Measurements from ENCODE around the gene PTPRM.
"Not testable (repeated sequence)": the region's sequence is repeated elsewhere in the genome, so short reads cannot be mapped to it uniquely, and the experiment has no call there.

Gene PTPRM

GRCh38 chr18:7735196-7735595, 168.1 kb downstream of the PTPRM start:
- DNase-seq, result no peak

GRCh38 chr18:7735626-7736175, 168.6 kb downstream of the PTPRM start:
- DNase-seq, result no peak

DNA sequence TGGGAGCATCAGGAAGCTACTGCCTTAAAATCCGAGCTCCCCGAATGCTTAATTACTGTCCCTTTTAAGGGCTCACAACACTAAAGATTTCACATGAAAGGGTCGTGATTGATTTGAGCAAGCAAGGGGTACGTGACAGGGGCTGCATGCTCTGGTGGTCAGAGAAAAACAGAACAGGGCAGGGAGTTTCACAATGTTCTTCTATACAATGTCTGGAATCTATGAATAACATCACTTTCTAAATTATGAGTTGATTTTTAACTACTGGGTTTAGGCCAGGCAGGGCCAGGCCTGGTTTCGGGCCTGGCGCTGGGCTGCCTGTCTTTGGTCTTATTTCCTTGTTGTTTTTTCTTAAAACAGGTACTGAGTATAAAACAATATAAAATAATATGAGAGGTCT, 169.4 kb downstream of the PTPRM start:
- DNase-seq, result not testable (repeated sequence)

GRCh38 chr18:7737550-7737949, 170.4 kb downstream of the PTPRM start:
- DNase-seq, result no peak

DNA sequence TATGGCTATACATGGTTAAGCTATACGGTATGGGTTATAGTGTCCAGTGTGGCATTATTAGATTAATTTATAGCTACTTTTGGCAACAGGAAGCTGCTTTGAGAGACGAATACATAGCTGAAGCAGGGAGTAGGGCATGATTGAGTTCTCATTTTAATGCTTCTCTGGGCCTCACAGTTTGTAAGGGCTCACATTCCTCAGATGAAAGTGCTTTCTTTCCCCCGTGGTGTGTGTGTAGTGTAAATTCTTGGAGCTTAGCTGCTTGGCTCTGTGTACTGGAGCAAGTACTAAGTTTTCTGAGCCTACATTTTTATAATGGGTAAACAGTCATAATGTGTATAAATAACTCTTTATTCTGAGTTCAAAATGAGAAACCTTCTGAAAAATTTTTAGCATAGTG, 173.7 kb downstream of the PTPRM start:
- no peak for DNase-seq

DNA sequence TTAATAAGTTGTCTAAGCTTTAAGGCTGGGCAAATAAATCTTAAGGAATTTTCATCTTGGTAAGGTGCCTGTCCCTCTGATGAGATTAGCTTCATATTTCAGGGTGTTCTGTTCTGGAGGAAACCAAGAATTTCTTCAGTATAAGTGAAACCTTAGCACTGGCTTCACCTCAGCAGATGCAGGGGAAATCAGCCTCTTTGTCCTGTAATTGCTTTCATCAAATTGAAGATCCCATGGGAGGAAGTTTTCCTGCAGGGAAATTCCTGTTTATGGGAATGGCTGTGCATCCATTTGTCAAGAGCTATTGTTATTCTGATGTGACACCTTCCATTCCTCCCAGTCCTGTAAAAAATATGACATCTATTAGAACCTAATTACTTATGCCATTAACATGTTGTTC, 174.5 kb downstream of the PTPRM start:
- DNase-seq, result no peak

DNA sequence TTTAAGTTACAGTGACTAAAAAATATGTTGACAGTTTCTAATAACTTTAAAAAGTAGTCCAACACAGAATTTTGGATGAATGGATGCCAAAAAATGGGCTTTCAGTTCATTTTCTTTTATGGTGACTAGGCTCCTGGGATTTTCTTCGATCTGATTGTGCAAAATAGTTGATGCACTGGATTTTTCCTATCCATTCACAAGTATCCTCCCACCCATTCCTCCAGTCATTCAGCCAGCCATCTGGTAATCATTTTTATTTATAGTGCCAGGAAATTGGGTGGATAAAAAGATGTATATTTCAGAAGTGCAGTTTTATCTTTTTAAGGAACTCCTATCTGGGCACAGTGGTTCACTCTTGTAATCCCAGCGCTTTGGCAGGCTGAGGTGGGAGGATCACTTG, 175.1 kb downstream of the PTPRM start:
- no peak for DNase-seq

GRCh38 chr18:7743256-7743655, 176.1 kb downstream of the PTPRM start:
- no peak for DNase-seq

- DNase-seq, result no peak
Observed at GRCh38 chr18:7746106-7746505, 179.0 kb downstream of the PTPRM start.

- no peak for DNase-seq
Observed at GRCh38 chr18:7748251-7749007, 181.3 kb downstream of the PTPRM start.

- no peak for DNase-seq
Observed at GRCh38 chr18:7749008-7749405, 181.9 kb downstream of the PTPRM start.

- no peak for DNase-seq
Observed at GRCh38 chr18:7749510-7749981, 182.4 kb downstream of the PTPRM start.

DNA sequence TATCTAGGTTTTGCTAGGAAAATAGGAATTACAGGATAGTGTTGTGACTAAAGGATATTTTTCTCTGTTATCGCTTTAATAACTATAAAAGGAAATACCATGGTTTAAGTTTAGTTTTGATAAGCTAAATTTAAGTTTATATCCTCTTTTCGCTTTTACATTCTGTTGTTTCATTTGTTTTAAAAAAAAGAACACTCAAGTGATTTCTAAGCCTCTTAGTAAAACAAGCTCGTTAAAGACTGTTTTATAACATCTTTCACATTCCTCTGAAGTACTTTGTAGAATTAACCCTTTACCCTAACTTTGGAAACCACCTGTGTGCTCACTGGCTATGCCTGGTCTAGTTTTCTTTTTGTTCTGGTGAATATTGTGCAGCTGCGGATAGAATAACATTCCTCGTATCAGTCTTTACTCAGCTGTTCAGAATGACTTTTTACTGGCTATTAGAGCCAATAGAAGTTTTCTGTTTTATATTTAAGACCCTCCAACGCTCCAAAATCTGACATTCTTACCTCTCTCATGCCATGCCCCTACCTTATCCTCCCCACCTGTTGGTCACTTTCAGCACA, 183.1 kb downstream of the PTPRM start:
- DNase-seq, result no peak

GRCh38 chr18:7750966-7751365, 183.8 kb downstream of the PTPRM start:
- DNase-seq, result no peak

- no peak for DNase-seq
Observed at GRCh38 chr18:7754258-7754657, 187.1 kb downstream of the PTPRM start.

- no peak for DNase-seq
Observed at GRCh38 chr18:7754725-7755181, 187.6 kb downstream of the PTPRM start.

DNA sequence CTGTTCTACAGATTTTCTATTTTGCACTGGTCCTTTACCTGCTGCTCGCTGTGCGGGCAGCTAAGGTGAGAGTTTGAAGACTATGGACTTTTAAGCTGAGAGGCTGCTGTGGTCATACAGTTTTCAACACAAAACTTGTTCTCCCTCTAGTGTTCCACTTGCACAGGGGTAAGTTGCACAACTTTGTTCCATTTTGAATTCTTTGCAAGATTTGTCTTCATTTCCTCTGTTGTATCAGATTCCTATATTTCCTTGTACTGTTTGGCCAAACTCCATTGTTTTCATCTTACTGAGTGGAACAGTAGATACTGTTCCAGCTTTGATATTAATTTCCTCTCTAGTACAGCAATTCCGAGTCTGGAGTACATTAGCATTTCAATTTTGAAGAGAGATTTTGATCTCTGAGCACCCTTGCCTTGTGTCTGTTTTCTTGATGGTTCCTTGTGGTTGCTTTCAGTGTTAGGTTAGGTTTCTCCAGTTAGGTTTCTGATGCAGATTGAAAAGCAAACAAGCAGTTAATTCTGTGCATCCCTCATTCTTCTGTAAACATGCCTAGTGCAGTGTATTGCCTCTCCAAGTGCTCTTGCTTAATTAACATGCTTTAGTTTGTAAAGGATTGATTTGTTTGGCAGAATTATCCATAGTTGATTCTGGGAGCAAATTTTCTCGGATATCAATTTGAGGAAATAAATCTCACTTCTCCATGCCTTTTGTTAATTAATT, 188.8 kb downstream of the PTPRM start:
- DNase-seq, result no peak

DNA sequence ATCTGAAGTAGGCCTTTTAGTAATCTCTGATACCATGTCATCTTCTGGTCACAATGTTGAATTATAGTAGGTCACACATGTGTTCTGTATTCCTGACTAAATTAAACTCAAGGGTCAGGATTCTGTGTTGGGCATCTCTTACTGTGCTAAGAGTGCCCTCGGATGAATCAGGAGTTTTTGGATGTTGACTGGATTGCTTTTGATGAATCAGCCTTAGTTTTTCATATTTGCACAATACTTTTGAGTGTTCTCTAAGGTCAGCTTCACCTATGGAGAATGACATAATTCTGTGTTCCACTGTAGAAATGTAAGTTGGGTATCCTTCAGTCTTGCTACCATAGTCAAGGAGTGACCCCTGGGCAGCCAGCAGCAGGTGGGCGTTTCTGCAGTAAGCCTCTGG, 190.1 kb downstream of the PTPRM start:
- DNase-seq, result no peak

- no peak for DNase-seq
Observed at GRCh38 chr18:7758764-7759163, 191.6 kb downstream of the PTPRM start.

- no peak for DNase-seq
Observed at GRCh38 chr18:7760967-7761948, 194.1 kb downstream of the PTPRM start.

- DNase-seq, result no peak
Observed at GRCh38 chr18:7764405-7764804, 197.3 kb downstream of the PTPRM start.

GRCh38 chr18:7766346-7766745, 199.2 kb downstream of the PTPRM start:
- no peak for DNase-seq

Data from NCI-H2081 (cell line).